GM21390 (cell line): ENCODE data around the gene HACD4.
A peak's percentile ranks its signal among the peaks of the same experiment; 100 is the strongest.

Experiments
- ATAC-seq: cut with Tn5 transposase; IDR thresholded peaks from one replicate; pipeline ENCODE4 v1.9.1; 2021; ENCODE audit not compliant: unreplicated experiment

Gene HACD4

GRCh38 chr9:21031091-21031807 is at the start of gene HACD4:
Gene HACD4, minus strand, starts transcription at chr9:21031640. Its CDS starts 50 bp downstream, at chr9:21031590.
- peak; percentile 77 for ATAC-seq

- no peak for ATAC-seq
Observed at GRCh38 chr9:21080793-21081192, 49.4 kb upstream of the HACD4 start.

GRCh38 chr9:21078702-21079101 is 47.3 kb upstream of the HACD4 start:
- no peak for ATAC-seq

- no peak for ATAC-seq
Observed at GRCh38 chr9:21077781-21078180, 46.3 kb upstream of the HACD4 start, which contains the start of gene IFNB1. Gene IFNB1, minus strand, starts transcription at chr9:21077942. Its CDS starts 73 bp downstream, at chr9:21077869.

- no peak for ATAC-seq
Observed at GRCh38 chr9:21075484-21075883, 44.0 kb upstream of the HACD4 start.

GRCh38 chr9:21070906-21071305 is 39.5 kb upstream of the HACD4 start:
- ATAC-seq = no peak

GRCh38 chr9:21070171-21070571 is 38.7 kb upstream of the HACD4 start:
- no peak for ATAC-seq

- ATAC-seq = peak; percentile 79
Observed at GRCh38 chr9:21060919-21061561, 29.6 kb upstream of the HACD4 start.

- no peak for ATAC-seq
Observed at GRCh38 chr9:21056931-21057330, 25.5 kb upstream of the HACD4 start.

- no peak for ATAC-seq
Observed at GRCh38 chr9:21053851-21054250, 22.4 kb upstream of the HACD4 start.

GRCh38 chr9:21047281-21047691 is 15.8 kb upstream of the HACD4 start:
- ATAC-seq = no peak

- no peak for ATAC-seq
Observed at GRCh38 chr9:21043841-21044240, 12.4 kb upstream of the HACD4 start.

- no peak for ATAC-seq
Observed at GRCh38 chr9:21042466-21042865, 11.0 kb upstream of the HACD4 start.

- no peak for ATAC-seq
Observed at GRCh38 chr9:21039302-21039701, 7.9 kb upstream of the HACD4 start.

GRCh38 chr9:21037278-21037677 is 5.8 kb upstream of the HACD4 start:
- no peak for ATAC-seq

GRCh38 chr9:21031808-21032183 is 356 bp upstream of the HACD4 start:
- no peak for ATAC-seq

- ATAC-seq = peak; percentile 76
Observed at GRCh38 chr9:21030389-21031035, 928 bp downstream of the HACD4 start.

- ATAC-seq = no peak
Observed at GRCh38 chr9:21029661-21030060, 1.8 kb downstream of the HACD4 start.

GRCh38 chr9:21028466-21028865 is 3.0 kb downstream of the HACD4 start:
- ATAC-seq = no peak

- ATAC-seq = no peak
Observed at GRCh38 chr9:21027295-21027694, 4.1 kb downstream of the HACD4 start.

- no peak for ATAC-seq
Observed at GRCh38 chr9:21023861-21024260, 7.6 kb downstream of the HACD4 start.

GRCh38 chr9:21018177-21018576 is 13.3 kb downstream of the HACD4 start:
- no peak for ATAC-seq
